HepG2 (cell line): Measurements from ENCODE around the gene PCYT2. TPM values are rescaled to one million over a fixed set of nuclear protein-coding genes. Genes with fewer than 3 reads are reported as not detected.

Experiments used
- CREB1 ChIP-seq, 2 experiments: fragments of 450-650 bp in 1 of 2; IDR thresholded peaks; 2 replicates each; pipeline ENCODE4 v1.6.1; 2016 to 2017; ENCODE audit warnings: control low read depth in 1 of 2, mild to moderate bottlenecking in 1 of 2, missing compliant biosample characterization in 1 of 2, missing genetic modification characterization in 1 of 2
- HMG20B ChIP-seq: conservative IDR thresholded peaks from 2 replicates; pipeline ENCODE4 v1.6.1; 2016; ENCODE audit warnings: missing genetic modification reagents, missing compliant biosample characterization
- ISL2 ChIP-seq: sonication (generic); formaldehyde crosslinking; IDR thresholded peaks from 2 replicates; pipeline ENCODE4 v1.5.0; 2020; ENCODE audit warnings: missing genetic modification reagents
- LCORL ChIP-seq, 2 experiments: fragments of 450-650 bp in 1 of 2; sonication (generic) in 1 of 2; formaldehyde crosslinking in 1 of 2; IDR thresholded peaks; 2 replicates each; pipeline versions ENCODE4 v1.5.0 to v1.6.1; 2017 to 2020; ENCODE audit warnings: antibody characterized with exemption in 1 of 2, missing genetic modification reagents in 1 of 2
- RARG ChIP-seq: sonication (generic); formaldehyde crosslinking; IDR thresholded peaks from 2 replicates; pipeline ENCODE4 v1.4.0; 2020; ENCODE audit warnings: low read depth, mild to moderate bottlenecking, missing genetic modification reagents
- ZHX1 ChIP-seq: sonication (generic); formaldehyde crosslinking; IDR thresholded peaks from 2 replicates; pipeline ENCODE4 v1.8.1; 2022; ENCODE audit warnings: low read depth, mild to moderate bottlenecking, missing genetic modification reagents
- ZKSCAN8 ChIP-seq: IDR thresholded peaks from 2 replicates; pipeline ENCODE4 v1.6.1; 2016; ENCODE audit warnings: borderline replicate concordance, missing genetic modification reagents, missing compliant biosample characterization
- ZNF546 ChIP-seq: sonication (generic); formaldehyde crosslinking; conservative IDR thresholded peaks from 2 replicates; pipeline ENCODE4 v1.8.1; 2023; ENCODE audit warnings: mild to moderate bottlenecking, missing genetic modification reagents
- ZNF768 ChIP-seq: sonication (generic); formaldehyde crosslinking; IDR thresholded peaks from 2 replicates; pipeline ENCODE4 v1.4.0; 2020; ENCODE audit warnings: missing genetic modification reagents
- polyA plus RNA-seq, 8 experiments: library from polyadenylated mRNA; depleted of rRNA in 3 of 8; stranded (reverse) in 7 of 8; unstranded in 1 of 8; fragments of >200 nt; fragmentation: Illumina TruSeq in 4 of 8; extraction: Trizol in 4 of 8; gene quantifications; 2 replicates each; pipeline versions ENCODE4 v1.2.1 to v1.2.3, GENCODE V29; 2011 to 2016; ENCODE audit warnings: low read depth in 4 of 8, missing spikeins in 1 of 8, mixed read lengths in 1 of 8; ENCODE audit not compliant: insufficient read depth in 1 of 8
- total RNA-seq, 5 experiments: library from RNA; depleted of rRNA; stranded (reverse); fragments of >200 nt; fragmentation: Illumina TruSeq; extraction: Trizol; gene quantifications; 2 replicates each; pipeline ENCODE4 v1.2.3, GENCODE V29; 2016; ENCODE audit warnings: low read depth in 1 of 5
- TF ChIP-seq, protein P1 (sequence below), 2 experiments: sonication (generic) in 1 of 2; formaldehyde crosslinking in 1 of 2; IDR thresholded peaks; 2 replicates each; pipeline versions ENCODE4 v1.6.1 to v1.9.0; 2014 to 2022; ENCODE audit warnings: antibody characterized with exemption in 1 of 2, borderline replicate concordance in 1 of 2, inconsistent platforms in 1 of 2, low read depth in 1 of 2, missing genetic modification reagents in 1 of 2
- TF ChIP-seq, protein P2 (sequence below): IDR thresholded peaks from 2 replicates; pipeline ENCODE4 v1.6.1; 2012; ENCODE audit warnings: low read length, improper control_type of control experiment

PCYT2 gene
- total and polyA plus RNA-seq, 2 of the 13 experiments (the other 11 are each of a cell fraction or from before 2014, with no cell fraction given): 147 to 297 TPM

DNA sequence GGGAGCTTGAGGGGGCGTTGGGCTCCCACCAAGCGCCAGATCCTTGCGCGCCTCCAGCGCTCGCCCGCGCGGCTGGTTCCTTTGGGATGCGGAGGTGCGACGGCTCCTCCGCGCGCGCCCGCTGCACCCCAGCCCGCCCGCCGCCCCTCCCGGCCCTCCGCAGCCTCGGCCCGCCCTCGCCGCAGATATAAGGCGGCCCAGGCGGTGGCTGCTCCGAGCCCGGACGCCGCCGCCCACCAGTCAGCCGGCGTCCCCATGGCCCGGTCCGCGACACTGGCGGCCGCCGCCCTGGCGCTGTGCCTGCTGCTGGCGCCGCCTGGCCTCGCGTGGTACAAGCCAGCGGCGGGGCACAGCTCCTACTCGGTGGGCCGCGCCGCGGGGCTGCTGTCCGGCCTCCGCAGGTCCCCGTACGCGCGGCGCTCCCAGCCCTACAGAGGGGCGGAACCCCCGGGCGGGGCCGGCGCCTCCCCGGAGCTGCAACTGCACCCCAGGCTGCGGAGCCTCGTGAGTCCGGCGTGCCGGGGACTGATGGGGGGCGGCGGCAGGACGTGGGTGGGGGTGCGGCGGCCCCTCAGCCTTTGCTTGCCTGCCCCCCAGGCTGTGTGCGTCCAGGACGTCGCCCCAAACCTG lies 9.1 kb downstream of the PCYT2 start, which contains the start of gene NPB (continued):
- peak; percentile 34 for TF ChIP-seq ZHX1 (CRISPR knock-in tag)
- TF ChIP-seq, protein P1, sequence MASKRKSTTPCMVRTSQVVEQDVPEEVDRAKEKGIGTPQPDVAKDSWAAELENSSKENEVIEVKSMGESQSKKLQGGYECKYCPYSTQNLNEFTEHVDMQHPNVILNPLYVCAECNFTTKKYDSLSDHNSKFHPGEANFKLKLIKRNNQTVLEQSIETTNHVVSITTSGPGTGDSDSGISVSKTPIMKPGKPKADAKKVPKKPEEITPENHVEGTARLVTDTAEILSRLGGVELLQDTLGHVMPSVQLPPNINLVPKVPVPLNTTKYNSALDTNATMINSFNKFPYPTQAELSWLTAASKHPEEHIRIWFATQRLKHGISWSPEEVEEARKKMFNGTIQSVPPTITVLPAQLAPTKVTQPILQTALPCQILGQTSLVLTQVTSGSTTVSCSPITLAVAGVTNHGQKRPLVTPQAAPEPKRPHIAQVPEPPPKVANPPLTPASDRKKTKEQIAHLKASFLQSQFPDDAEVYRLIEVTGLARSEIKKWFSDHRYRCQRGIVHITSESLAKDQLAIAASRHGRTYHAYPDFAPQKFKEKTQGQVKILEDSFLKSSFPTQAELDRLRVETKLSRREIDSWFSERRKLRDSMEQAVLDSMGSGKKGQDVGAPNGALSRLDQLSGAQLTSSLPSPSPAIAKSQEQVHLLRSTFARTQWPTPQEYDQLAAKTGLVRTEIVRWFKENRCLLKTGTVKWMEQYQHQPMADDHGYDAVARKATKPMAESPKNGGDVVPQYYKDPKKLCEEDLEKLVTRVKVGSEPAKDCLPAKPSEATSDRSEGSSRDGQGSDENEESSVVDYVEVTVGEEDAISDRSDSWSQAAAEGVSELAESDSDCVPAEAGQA (IDR thresholded peaks at IDR 0.05; ENCODE audit: low read depth): no peak; the same call in 1 of the 2 replicates
- TF ChIP-seq, protein P1 (CRISPR knock-in tag; IDR thresholded peaks at IDR 0.05; ENCODE audit: borderline replicate concordance): no peak
- peak; percentile 84 for TF ChIP-seq ZNF546 (CRISPR knock-in tag)
- no peak for TF ChIP-seq ZKSCAN8 (CRISPR knock-in tag)
- TF ChIP-seq, protein P2, sequence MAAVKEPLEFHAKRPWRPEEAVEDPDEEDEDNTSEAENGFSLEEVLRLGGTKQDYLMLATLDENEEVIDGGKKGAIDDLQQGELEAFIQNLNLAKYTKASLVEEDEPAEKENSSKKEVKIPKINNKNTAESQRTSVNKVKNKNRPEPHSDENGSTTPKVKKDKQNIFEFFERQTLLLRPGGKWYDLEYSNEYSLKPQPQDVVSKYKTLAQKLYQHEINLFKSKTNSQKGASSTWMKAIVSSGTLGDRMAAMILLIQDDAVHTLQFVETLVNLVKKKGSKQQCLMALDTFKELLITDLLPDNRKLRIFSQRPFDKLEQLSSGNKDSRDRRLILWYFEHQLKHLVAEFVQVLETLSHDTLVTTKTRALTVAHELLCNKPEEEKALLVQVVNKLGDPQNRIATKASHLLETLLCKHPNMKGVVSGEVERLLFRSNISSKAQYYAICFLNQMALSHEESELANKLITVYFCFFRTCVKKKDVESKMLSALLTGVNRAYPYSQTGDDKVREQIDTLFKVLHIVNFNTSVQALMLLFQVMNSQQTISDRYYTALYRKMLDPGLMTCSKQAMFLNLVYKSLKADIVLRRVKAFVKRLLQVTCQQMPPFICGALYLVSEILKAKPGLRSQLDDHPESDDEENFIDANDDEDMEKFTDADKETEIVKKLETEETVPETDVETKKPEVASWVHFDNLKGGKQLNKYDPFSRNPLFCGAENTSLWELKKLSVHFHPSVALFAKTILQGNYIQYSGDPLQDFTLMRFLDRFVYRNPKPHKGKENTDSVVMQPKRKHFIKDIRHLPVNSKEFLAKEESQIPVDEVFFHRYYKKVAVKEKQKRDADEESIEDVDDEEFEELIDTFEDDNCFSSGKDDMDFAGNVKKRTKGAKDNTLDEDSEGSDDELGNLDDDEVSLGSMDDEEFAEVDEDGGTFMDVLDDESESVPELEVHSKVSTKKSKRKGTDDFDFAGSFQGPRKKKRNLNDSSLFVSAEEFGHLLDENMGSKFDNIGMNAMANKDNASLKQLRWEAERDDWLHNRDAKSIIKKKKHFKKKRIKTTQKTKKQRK: no peak
- no peak for TF ChIP-seq LCORL (IDR thresholded peaks at IDR 0.05)
- no peak for TF ChIP-seq LCORL (CRISPR knock-in tag; IDR thresholded peaks at IDR 0.05)
- peak; percentile 45; the same call in 1 of the 2 replicates for TF ChIP-seq ISL2 (CRISPR knock-in tag)
- no peak for TF ChIP-seq CREB1 (IDR thresholded peaks at IDR 0.05)
- TF ChIP-seq CREB1 (CRISPR knock-in tag; IDR thresholded peaks at IDR 0.05): no peak
- no peak for TF ChIP-seq HMG20B (CRISPR knock-in tag)
- no peak for TF ChIP-seq RARG (CRISPR knock-in tag)
- peak; percentile 35; the same call in 1 of the 2 replicates for TF ChIP-seq ZNF768 (CRISPR knock-in tag)
